Cardiac muscle cell (in vitro differentiated cells and primary cell): ENCODE data around the gene ARID5B. TPM values are rescaled to one million over a fixed set of nuclear protein-coding genes. Genes with fewer than 3 reads are reported as not detected.

Experiments
- DNase-seq, 2 donors: peaks; one replicate each; pipeline versions ENCODE4 v3.0.0 to v3.0.0-alpha.2; 2010 to 2017; ENCODE audit warnings: low read depth in 1 of 2, low spot score in 1 of 2
- H3K27ac ChIP-seq: fragments of 200-600 bp; sonication (generic); 2 replicates; pipeline ENCODE4 v1.5.1; 2016
- H3K27me3 ChIP-seq: fragments of 200-600 bp; sonication (generic); 2 replicates; pipeline ENCODE4 v1.6.0; 2016; ENCODE audit warnings: control low read depth
- H3K36me3 ChIP-seq: fragments of 200-600 bp; sonication (generic); 2 replicates; pipeline ENCODE4 v1.5.1; 2016; ENCODE audit warnings: control low read depth
- H3K4me1 ChIP-seq: fragments of 200-600 bp; sonication (generic); 2 replicates; pipeline ENCODE4 v1.8.1; 2017; ENCODE audit warnings: low read depth, mild to moderate bottlenecking, mixed run types
- H3K4me3 ChIP-seq: fragments of 200-600 bp; sonication (generic); 2 replicates; pipeline ENCODE4 v1.5.1; 2016; ENCODE audit warnings: mild to moderate bottlenecking
- H3K9me3 ChIP-seq: fragments of 200-600 bp; sonication (generic); 2 replicates; pipeline ENCODE4 v1.5.1; 2017; ENCODE audit warnings: low read depth, mild to moderate bottlenecking, control low read depth
- CTCF ChIP-seq: IDR thresholded peaks from 2 replicates; pipeline ENCODE4 v1.5.1; 2012; ENCODE audit warnings: low read depth, mild to moderate bottlenecking, low read length
- polyA plus RNA-seq: library from polyadenylated mRNA; unstranded; fragments of >200 nt; fragmentation: Nextera tagmentation; extraction: Ambion mirVana; gene quantifications from 2 replicates; pipeline ENCODE4 v1.2.1, GENCODE V29; 2016
- total RNA-seq: library from RNA; depleted of rRNA; stranded (reverse); fragments of >200 nt; gene quantifications from 2 replicates; pipeline ENCODE4 v1.2.3, GENCODE V29; 2016

Gene ARID5B
- total and polyA plus RNA-seq, 2 experiments from 2014 or later = 4.9 to 7.8 TPM

DNA sequence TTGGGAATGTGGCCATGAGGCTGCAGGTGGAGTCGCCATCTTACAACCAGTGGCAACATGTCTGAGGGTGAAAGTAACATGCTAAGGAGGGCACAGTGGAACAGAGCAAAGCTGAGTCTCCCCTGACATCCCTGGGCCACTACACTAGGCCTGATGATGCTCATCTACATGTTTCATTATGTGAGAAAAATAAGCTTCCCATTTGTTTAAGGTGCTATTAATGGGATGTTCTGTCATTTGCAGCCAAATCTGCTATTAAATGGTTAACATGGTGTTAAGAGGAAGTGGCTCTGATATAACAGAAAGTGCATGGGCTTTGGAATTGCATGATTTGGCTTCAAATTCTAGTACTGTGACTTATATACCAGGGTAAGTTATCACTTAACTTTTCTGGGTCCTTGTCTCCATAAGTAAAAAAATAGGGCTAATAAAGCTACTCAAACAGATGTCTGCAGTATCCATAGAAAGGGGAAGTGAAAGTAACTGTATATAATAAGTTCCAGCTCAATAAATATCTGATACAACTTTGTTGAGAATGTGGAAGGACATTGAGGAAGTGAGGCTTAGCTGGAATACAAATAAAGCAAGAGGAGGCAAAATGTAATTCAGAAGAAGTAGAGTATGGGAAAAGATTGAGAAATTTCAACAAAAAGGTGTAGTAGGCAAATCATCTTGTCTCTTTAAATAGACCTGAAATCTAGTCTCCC, 208.2 kb downstream of the ARID5B start:
- Histone ChIP-seq H3K9me3 (no peaks in the 10 kb centered on the region), H3K27me3 (no peaks in the 10 kb centered on the region), H3K4me1 (no peaks in the 10 kb centered on the region), H3K36me3 (no peaks in the 10 kb centered on the region), H3K27ac (no peak overlapping the region), H3K4me3 (no peak overlapping the region)
- no peak for TF ChIP-seq CTCF
- DNase-seq = no peak

GRCh38 chr10:62112300-62112699, 210.8 kb downstream of the ARID5B start:
- Histone ChIP-seq H3K4me3 (no peak overlapping the region), H3K27ac (no peak overlapping the region), H3K36me3 (no peaks in the 10 kb centered on the region), H3K27me3 (no peaks in the 10 kb centered on the region), H3K9me3 (no peaks in the 10 kb centered on the region), H3K4me1 (no peaks in the 10 kb centered on the region)
- TF ChIP-seq CTCF = no peak
- no peak for DNase-seq

DNA sequence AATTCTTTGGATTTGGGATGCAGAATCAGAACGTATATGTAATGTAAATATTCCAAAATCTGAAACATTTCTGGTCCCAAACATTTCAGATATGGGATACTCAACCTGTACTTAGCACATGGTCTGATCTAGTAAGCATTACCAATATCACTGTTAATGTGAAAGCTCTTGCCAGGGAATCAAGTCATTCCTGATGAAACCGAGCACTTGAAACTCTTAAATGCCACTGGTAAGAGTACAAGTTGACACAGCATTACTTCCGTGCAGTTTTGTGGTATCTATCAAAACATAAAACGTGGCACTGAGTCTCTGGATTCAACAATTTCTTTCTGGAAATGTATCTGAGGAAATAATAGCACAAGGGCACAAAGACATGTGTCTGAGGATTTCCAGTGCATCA, 211.5 kb downstream of the ARID5B start:
- no peaks in the 10 kb centered on the region for H3K4me1 ChIP-seq
- TF ChIP-seq CTCF = no peak
- H3K27ac ChIP-seq = no peak overlapping the region
- no peaks in the 10 kb centered on the region for H3K36me3 ChIP-seq
- H3K9me3 ChIP-seq = no peaks in the 10 kb centered on the region
- no peak for DNase-seq
- no peak overlapping the region for H3K4me3 ChIP-seq
- H3K27me3 ChIP-seq = no peaks in the 10 kb centered on the region

- DNase-seq = no peak
- Histone ChIP-seq H3K9me3 (no peaks in the 10 kb centered on the region), H3K36me3 (no peaks in the 10 kb centered on the region), H3K27me3 (no peaks in the 10 kb centered on the region), H3K4me3 (no peak overlapping the region), H3K27ac (no peak overlapping the region), H3K4me1 (no peaks in the 10 kb centered on the region)
- TF ChIP-seq CTCF = no peak
Observed at GRCh38 chr10:62113680-62114079, 212.2 kb downstream of the ARID5B start.

DNA sequence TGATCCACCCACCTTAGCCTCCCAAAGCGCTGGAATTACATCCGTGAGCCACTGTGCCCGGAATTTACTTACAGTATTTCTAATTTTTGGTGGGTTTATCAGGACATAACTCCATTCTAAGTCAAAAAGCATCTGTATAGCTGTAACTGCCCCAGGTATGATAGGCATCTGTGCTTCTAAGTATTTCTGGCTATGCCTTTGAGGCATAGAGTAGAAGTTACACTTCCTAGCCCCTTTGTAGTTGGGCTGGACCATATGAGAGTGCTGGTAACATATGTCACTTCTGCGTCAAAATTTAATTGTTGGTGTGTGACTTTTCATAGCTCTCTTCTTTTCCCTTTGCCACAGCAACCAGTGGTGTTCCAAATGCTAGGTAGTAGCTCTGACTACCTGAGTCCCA, 213.8 kb downstream of the ARID5B start:
- no peak for DNase-seq
- Histone ChIP-seq H3K36me3 (no peaks in the 10 kb centered on the region), H3K27me3 (no peaks in the 10 kb centered on the region), H3K4me3 (no peak overlapping the region), H3K4me1 (no peaks in the 10 kb centered on the region), H3K27ac (no peak overlapping the region), H3K9me3 (no peaks in the 10 kb centered on the region)
- no peak for TF ChIP-seq CTCF
